HCT116 (cell line): Measurements from ENCODE around the gene ERBB4. TPM values are rescaled to one million over a fixed set of nuclear protein-coding genes. Genes with fewer than 3 reads are reported as not detected.

ENCODE experiments used
- ATAC-seq: fragments of 200-7000 bp; cut with Tn5 transposase; 2 replicates; pipeline ENCODE4 v1.9.1; 2020; ENCODE audit warnings: mild to moderate bottlenecking, moderate library complexity
- BruUV-seq: library from RNA; stranded (reverse); fragments of 400-500 nt; replicated peaks from 2 replicates; lab custom pipeline; 2021; lab: Mats Ljungman, UMichigan
- CTCF ChIA-PET: fragments of 300-600 bp; sonication (Branson Sonifier 250); formaldehyde crosslinking; loops from one replicate; lab custom pipeline; 2021; ENCODE audit warnings: antibody characterized with exemption; lab: Charles Lee
- POLR2A ChIA-PET: fragments of 300-600, 350-600 bp; sonication (Branson Sonifier 250); formaldehyde crosslinking; loops from one replicate; lab custom pipeline; 2021; ENCODE audit warnings: antibody characterized with exemption; lab: Charles Lee
- RAD21 ChIA-PET, 2 experiments: fragments of 300-600 bp; sonication (Branson Sonifier 250); formaldehyde crosslinking; loops; one replicate each; lab custom pipeline; 2023; ENCODE audit warnings: low total read pairs in 2 of 2; ENCODE audit not compliant: uncharacterized antibody in 2 of 2, unreplicated experiment in 2 of 2, low non-redundant PET in 1 of 2; lab: Charles Lee
- DNase-seq: peaks from one replicate; pipeline ENCODE4 v3.0.0-alpha.2; 2010; ENCODE audit warnings: low read depth, low spot score
- H2AFZ ChIP-seq: fragments of 200-600 bp; shearing (Covaris generic), sonication (generic); 2 replicates; pipeline ENCODE4 v1.6.1; 2017; ENCODE audit warnings: low read depth, mixed run types, mixed read lengths, antibody characterized with exemption, low read length; ENCODE audit not compliant: poor library complexity, severe bottlenecking
- H3K27ac ChIP-seq: 2 replicates; pipeline ENCODE4 v1.5.1; 2012; ENCODE audit warnings: low read depth, low read length
- H3K27me3 ChIP-seq: fragments of 200-600 bp; sonication (generic); 2 replicates; pipeline ENCODE4 v1.6.1; 2016; ENCODE audit warnings: mixed run types, low read length, mixed read lengths; ENCODE audit not compliant: insufficient read depth
- H3K36me3 ChIP-seq, 2 experiments: fragments of 200-500 bp in 1 of 2; fragments of 200-600 bp in 1 of 2; sonication (Bioruptor generic) in 1 of 2; sonication (generic) in 1 of 2; 2 replicates each; pipeline versions ENCODE4 v1.5.1 to v1.6.1; 2014 to 2016; ENCODE audit warnings: low read length in 2 of 2, inconsistent platforms in 1 of 2, mixed read lengths in 1 of 2, mixed run types in 1 of 2; ENCODE audit not compliant: insufficient read depth in 2 of 2, control insufficient read depth in 1 of 2
- H3K4me1 ChIP-seq, 2 experiments: fragments of 200-600 bp in 1 of 2; sonication (generic) in 1 of 2; 2 replicates each; pipeline versions ENCODE4 v1.5.1 to v1.6.1; 2012 to 2017; ENCODE audit warnings: low read length in 2 of 2, inconsistent platforms in 1 of 2, mild to moderate bottlenecking in 1 of 2, mixed read lengths in 1 of 2, mixed run types in 1 of 2, moderate library complexity in 1 of 2; ENCODE audit not compliant: insufficient read depth in 2 of 2, control insufficient read depth in 1 of 2
- H3K4me2 ChIP-seq: fragments of 200-600 bp; sonication (generic); 2 replicates; pipeline ENCODE4 v1.6.1; 2017; ENCODE audit warnings: mixed run types, low read length, mixed read lengths
- H3K4me3 ChIP-seq, 2 experiments: fragments of 200-600 bp in 1 of 2; sonication (generic) in 1 of 2; replicated peaks in 1 of 2; 2 replicates each; pipeline ENCODE4 v1.5.1; 2011 to 2016; ENCODE audit warnings: low read length in 2 of 2, control low read depth in 1 of 2, low read depth in 1 of 2, mild to moderate bottlenecking in 1 of 2, mixed read lengths in 1 of 2, mixed run types in 1 of 2
- H3K79me2 ChIP-seq: fragments of 200-600 bp; sonication (generic); 2 replicates; pipeline ENCODE4 v1.6.1; 2017; ENCODE audit warnings: mild to moderate bottlenecking, mixed run types, low read length, moderate library complexity, mixed read lengths; ENCODE audit not compliant: insufficient read depth
- H3K9ac ChIP-seq: fragments of 200-600 bp; sonication (generic); 2 replicates; pipeline ENCODE4 v1.6.1; 2016; ENCODE audit warnings: low read length, mixed read lengths
- H3K9me2 ChIP-seq: fragments of 200-600 bp; sonication (generic), shearing (Covaris generic); 2 replicates; pipeline ENCODE4 v1.6.1; 2017; ENCODE audit warnings: mixed run types, mild to moderate bottlenecking, moderate library complexity; ENCODE audit not compliant: insufficient read depth
- H3K9me3 ChIP-seq, 2 experiments: fragments of 200-500 bp in 1 of 2; fragments of 200-600 bp in 1 of 2; sonication (Bioruptor generic) in 1 of 2; sonication (generic) in 1 of 2; 2 replicates each; pipeline ENCODE4 v1.6.1; 2014 to 2017; ENCODE audit warnings: low read length in 2 of 2, mixed read lengths in 2 of 2, inconsistent platforms in 1 of 2, low read depth in 1 of 2, mild to moderate bottlenecking in 1 of 2, mixed run types in 1 of 2, moderate library complexity in 1 of 2; ENCODE audit not compliant: control insufficient read depth in 1 of 2, insufficient read depth in 1 of 2
- H4K20me1 ChIP-seq: fragments of 200-600 bp; sonication (generic), shearing (Covaris generic); 2 replicates; pipeline ENCODE4 v1.6.1; 2017; ENCODE audit warnings: mixed run types, mild to moderate bottlenecking, moderate library complexity; ENCODE audit not compliant: insufficient read depth
- EZH2phosphoT487 ChIP-seq: fragments of 200-600 bp; IDR thresholded peaks from 2 replicates; pipeline ENCODE4 v1.6.1; 2018; ENCODE audit warnings: antibody characterized with exemption, borderline replicate concordance
- MAX ChIP-seq: IDR thresholded peaks from 2 replicates; pipeline ENCODE4 v1.6.1; 2012
- POLR2A ChIP-seq: IDR thresholded peaks from 2 replicates; pipeline ENCODE4 v1.7.0; 2011; ENCODE audit warnings: borderline replicate concordance; ENCODE audit not compliant: insufficient read depth, insufficient read length; ENCODE audit errors: extremely low read depth
- REST ChIP-seq: IDR thresholded peaks from 2 replicates; pipeline ENCODE4 v1.6.1; 2012; ENCODE audit warnings: low read depth
- SIN3A ChIP-seq: IDR thresholded peaks from 2 replicates; pipeline ENCODE4 v1.6.1; 2012; ENCODE audit warnings: low read depth
- TCF7L2 ChIP-seq: IDR thresholded peaks from 2 replicates; pipeline ENCODE4 v1.7.0; 2011; ENCODE audit warnings: borderline replicate concordance, inconsistent platforms; ENCODE audit not compliant: insufficient read depth, insufficient read length; ENCODE audit errors: extremely low read depth
- ZNF274 ChIP-seq: fragments of 200-500 bp; sonication (Bioruptor generic); IDR thresholded peaks from 2 replicates; pipeline ENCODE4 v1.6.1; 2014; ENCODE audit warnings: mild to moderate bottlenecking, low read depth, low read length, inconsistent platforms
- intact Hi-C: fragments of 100-400 bp; cut with micrococcal nuclease; formaldehyde crosslinking; loops from 2 replicates; pipeline ENCODE4 v1.10.0; 2022
- total RNA-seq: library from RNA; stranded (reverse); gene quantifications from one replicate; pipeline ENCODE4 v1.2.1, GENCODE V29; 2021; ENCODE audit not compliant: unreplicated experiment
- TF ChIP-seq, protein P1 (sequence below): IDR thresholded peaks from 2 replicates; pipeline ENCODE4 v1.6.1; 2011; ENCODE audit warnings: mild to moderate bottlenecking, low read length, moderate library complexity; ENCODE audit not compliant: insufficient replicate concordance; ENCODE audit errors: extremely low read depth
- TF ChIP-seq, protein P2 (sequence below), 3 experiments: fragments of 200-600 bp in 1 of 3; sonication (generic) in 1 of 3; IDR thresholded peaks in 2 of 3; conservative IDR thresholded peaks in 1 of 3; 2 replicates each; pipeline ENCODE4 v1.5.1; 2012 to 2017; ENCODE audit warnings: low read depth in 2 of 3, low read length in 2 of 3, antibody characterized with exemption in 1 of 3, borderline replicate concordance in 1 of 3, control low read depth in 1 of 3, mild to moderate bottlenecking in 1 of 3, mixed read lengths in 1 of 3, mixed run types in 1 of 3, moderate library complexity in 1 of 3; ENCODE audit not compliant: insufficient read depth in 1 of 3

Gene ERBB4
- total RNA-seq, 1 experiment from 2014 or later: 0.10 TPM

- Histone ChIP-seq H3K27me3 (no peaks in the 10 kb centered on the region), H3K36me3 (no peaks in the 10 kb centered on the region), H3K9me3 (no peaks in the 10 kb centered on the region), H2AFZ (no peak overlapping the region), H3K9me2 (no peaks in the 10 kb centered on the region), H3K4me1 (no peaks in the 10 kb centered on the region), H3K9ac (no peak overlapping the region), H4K20me1 (no peaks in the 10 kb centered on the region), H3K79me2 (no peaks in the 10 kb centered on the region), H3K4me3 (no peak overlapping the region), H3K27ac (no peak overlapping the region), H3K4me2 (no peak overlapping the region)
- ChIA-PET CTCF (no interaction called here), RAD21 (no interaction called here), POLR2A (no interaction called here)
- intact Hi-C loops: loop anchor here (1.0 kb wide), 1 partner anchor 9 kb away; no protein-coding TSS in a partner anchor
- DNase-seq: no peak
- BruUV-seq: no TSS peak
- no peak for ATAC-seq
- TF ChIP-seq MAX (no peak), ZNF274 (no peak), TCF7L2 (no peak), EZH2phosphoT487 (no peak), SIN3A (no peak), REST (no peak), POLR2A (no peak)
- TF ChIP-seq, protein P1, sequence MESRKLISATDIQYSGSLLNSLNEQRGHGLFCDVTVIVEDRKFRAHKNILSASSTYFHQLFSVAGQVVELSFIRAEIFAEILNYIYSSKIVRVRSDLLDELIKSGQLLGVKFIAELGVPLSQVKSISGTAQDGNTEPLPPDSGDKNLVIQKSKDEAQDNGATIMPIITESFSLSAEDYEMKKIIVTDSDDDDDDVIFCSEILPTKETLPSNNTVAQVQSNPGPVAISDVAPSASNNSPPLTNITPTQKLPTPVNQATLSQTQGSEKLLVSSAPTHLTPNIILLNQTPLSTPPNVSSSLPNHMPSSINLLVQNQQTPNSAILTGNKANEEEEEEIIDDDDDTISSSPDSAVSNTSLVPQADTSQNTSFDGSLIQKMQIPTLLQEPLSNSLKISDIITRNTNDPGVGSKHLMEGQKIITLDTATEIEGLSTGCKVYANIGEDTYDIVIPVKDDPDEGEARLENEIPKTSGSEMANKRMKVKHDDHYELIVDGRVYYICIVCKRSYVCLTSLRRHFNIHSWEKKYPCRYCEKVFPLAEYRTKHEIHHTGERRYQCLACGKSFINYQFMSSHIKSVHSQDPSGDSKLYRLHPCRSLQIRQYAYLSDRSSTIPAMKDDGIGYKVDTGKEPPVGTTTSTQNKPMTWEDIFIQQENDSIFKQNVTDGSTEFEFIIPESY: no peak
- TF ChIP-seq, protein P2, sequence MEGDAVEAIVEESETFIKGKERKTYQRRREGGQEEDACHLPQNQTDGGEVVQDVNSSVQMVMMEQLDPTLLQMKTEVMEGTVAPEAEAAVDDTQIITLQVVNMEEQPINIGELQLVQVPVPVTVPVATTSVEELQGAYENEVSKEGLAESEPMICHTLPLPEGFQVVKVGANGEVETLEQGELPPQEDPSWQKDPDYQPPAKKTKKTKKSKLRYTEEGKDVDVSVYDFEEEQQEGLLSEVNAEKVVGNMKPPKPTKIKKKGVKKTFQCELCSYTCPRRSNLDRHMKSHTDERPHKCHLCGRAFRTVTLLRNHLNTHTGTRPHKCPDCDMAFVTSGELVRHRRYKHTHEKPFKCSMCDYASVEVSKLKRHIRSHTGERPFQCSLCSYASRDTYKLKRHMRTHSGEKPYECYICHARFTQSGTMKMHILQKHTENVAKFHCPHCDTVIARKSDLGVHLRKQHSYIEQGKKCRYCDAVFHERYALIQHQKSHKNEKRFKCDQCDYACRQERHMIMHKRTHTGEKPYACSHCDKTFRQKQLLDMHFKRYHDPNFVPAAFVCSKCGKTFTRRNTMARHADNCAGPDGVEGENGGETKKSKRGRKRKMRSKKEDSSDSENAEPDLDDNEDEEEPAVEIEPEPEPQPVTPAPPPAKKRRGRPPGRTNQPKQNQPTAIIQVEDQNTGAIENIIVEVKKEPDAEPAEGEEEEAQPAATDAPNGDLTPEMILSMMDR (IDR thresholded peaks at IDR 0.05 in 2 of 3, conservative IDR thresholded peaks at IDR 0.05 in 1 of 3; ENCODE audit: borderline replicate concordance in 1 of 3, insufficient read depth in 1 of 3, low read depth in 2 of 3, low read length in 2 of 3): no peak
Measured at GRCh38 chr2:212117926-212118325, 420.7 kb downstream of the ERBB4 start.
